GM19324 (cell line): ENCODE measurements around the gene ZNF432.
"Not testable (repeated sequence)": the region's sequence is repeated elsewhere in the genome, so short reads cannot be mapped to it uniquely, and the experiment has no call there.

Source experiments
- ATAC-seq: cut with Tn5 transposase; IDR thresholded peaks from one replicate; pipeline ENCODE4 v1.9.1; 2021; ENCODE audit warnings: mild to moderate bottlenecking, moderate library complexity; ENCODE audit not compliant: unreplicated experiment, low FRiP score

Gene ZNF432

GRCh38 chr19:52048555-52049501 lies at the start of gene ZNF432:
Gene ZNF432, minus strand, starts transcription at chr19:52048838. Its CDS starts 1,970 bp downstream, at chr19:52046868.
- peak; percentile 92 for ATAC-seq

- not testable (repeated sequence) for ATAC-seq
These were observed 47.8 kb upstream of the ZNF432 start for GRCh38 chr19:52096416-52096815.

- peak; percentile 89 for ATAC-seq
These were observed 46.8 kb upstream of the ZNF432 start, which contains the start of gene ZNF841 for GRCh38 chr19:52095172-52096014. Gene ZNF841, minus strand, starts transcription at chr19:52095765. Its CDS starts 10,964 bp downstream, at chr19:52084801.

GRCh38 chr19:52094526-52095130 lies 46.0 kb upstream of the ZNF432 start:
- ATAC-seq: no peak

GRCh38 chr19:52086481-52086880 lies 37.8 kb upstream of the ZNF432 start:
- ATAC-seq: no peak

- ATAC-seq: no peak
These were observed 21.9 kb upstream of the ZNF432 start for GRCh38 chr19:52070496-52070895.

- ATAC-seq: no peak
These were observed 21.0 kb upstream of the ZNF432 start for GRCh38 chr19:52069653-52070052.

GRCh38 chr19:52066258-52066863 lies 17.7 kb upstream of the ZNF432 start:
- no peak for ATAC-seq

- no peak for ATAC-seq
These were observed 16.8 kb upstream of the ZNF432 start for GRCh38 chr19:52065399-52065798.

GRCh38 chr19:52056480-52056879 lies 7.8 kb upstream of the ZNF432 start:
- ATAC-seq: not testable (repeated sequence)

GRCh38 chr19:52051736-52052135 lies 3.1 kb upstream of the ZNF432 start:
- ATAC-seq: not testable (repeated sequence)

- ATAC-seq: no peak
These were observed 9.5 kb downstream of the ZNF432 start for GRCh38 chr19:52039169-52039568.

GRCh38 chr19:52034051-52034728 lies 14.4 kb downstream of the ZNF432 start:
- no peak for ATAC-seq

- ATAC-seq: peak; percentile 28
These were observed 19.9 kb downstream of the ZNF432 start for GRCh38 chr19:52028780-52029123.

GRCh38 chr19:52028027-52028779 lies 20.4 kb downstream of the ZNF432 start, which contains the start of gene ZNF614:
Gene ZNF614, minus strand, starts transcription at chr19:52028379. Its CDS starts 2,634 bp downstream, at chr19:52025745.
- peak; percentile 92 for ATAC-seq

GRCh38 chr19:52026255-52026990 lies 22.2 kb downstream of the ZNF432 start:
- ATAC-seq: not testable (repeated sequence)

GRCh38 chr19:52024478-52024877 lies 24.2 kb downstream of the ZNF432 start:
- ATAC-seq: not testable (repeated sequence)

GRCh38 chr19:52022193-52022592 lies 26.4 kb downstream of the ZNF432 start:
- no peak for ATAC-seq
